Neural progenitor cell (in vitro differentiated cells): ENCODE data around the gene NLRP9. TPM values are rescaled to one million over a fixed set of nuclear protein-coding genes. Genes with fewer than 3 reads are reported as not detected.
"Not testable (repeated sequence)": the region's sequence is repeated elsewhere in the genome, so short reads cannot be mapped to it uniquely, and the experiment has no call there.

Source experiments
- DNase-seq: peaks from one replicate; pipeline ENCODE4 v3.0.0-alpha.2; 2016; ENCODE audit warnings: low spot score
- H2AFZ ChIP-seq: fragments of 200-600 bp; sonication (generic); replicated peaks from 2 replicates; pipeline ENCODE4 v1.6.1; 2016; ENCODE audit warnings: antibody characterized with exemption
- H3F3A ChIP-seq: fragments of 200-600 bp; sonication (generic); 2 replicates; pipeline ENCODE4 v1.6.1; 2016; ENCODE audit warnings: antibody characterized with exemption, low read depth
- H3K27ac ChIP-seq: fragments of 200-600 bp; sonication (generic); 2 replicates; pipeline ENCODE4 v1.5.1; 2016; ENCODE audit warnings: mild to moderate bottlenecking
- H3K27me3 ChIP-seq: fragments of 200-600 bp; sonication (generic); 2 replicates; pipeline ENCODE4 v1.6.1; 2016; ENCODE audit warnings: mild to moderate bottlenecking, moderate library complexity
- H3K36me3 ChIP-seq: fragments of 200-600 bp; sonication (generic); 2 replicates; pipeline ENCODE4 v1.5.1; 2016
- H3K4me1 ChIP-seq: fragments of 200-600 bp; sonication (generic); 2 replicates; pipeline ENCODE4 v1.6.1; 2016; ENCODE audit warnings: mixed run types
- H3K4me2 ChIP-seq: fragments of 200-600 bp; sonication (generic); 2 replicates; pipeline ENCODE4 v1.6.1; 2016
- H3K4me3 ChIP-seq: fragments of 200-600 bp; sonication (generic); 2 replicates; pipeline ENCODE4 v1.5.1; 2016
- H3K79me2 ChIP-seq: fragments of 200-600 bp; sonication (generic); 2 replicates; pipeline ENCODE4 v1.6.1; 2016; ENCODE audit warnings: low read depth
- H3K9ac ChIP-seq: fragments of 200-600 bp; sonication (generic); 2 replicates; pipeline ENCODE4 v1.6.1; 2016
- H3K9me3 ChIP-seq: fragments of 200-600 bp; sonication (generic); 2 replicates; pipeline ENCODE4 v1.5.1; 2016; ENCODE audit warnings: low read depth
- H4K20me1 ChIP-seq: fragments of 200-600 bp; sonication (generic); 2 replicates; pipeline ENCODE4 v1.6.1; 2016; ENCODE audit warnings: low read depth
- H3K27ac Mint-ChIP-seq: 3 replicates; pipeline ENCODE4 v1.8.0; 2021; ENCODE audit warnings: mixed read lengths
- H3K27me3 Mint-ChIP-seq: 2 replicates; pipeline ENCODE4 v1.8.0; 2022; ENCODE audit warnings: low read depth, mild to moderate bottlenecking, inconsistent platforms, moderate library complexity, mixed read lengths; ENCODE audit not compliant: insufficient read depth
- H3K36me3 Mint-ChIP-seq: 3 replicates; pipeline ENCODE4 v1.8.0; 2021; ENCODE audit warnings: mixed read lengths
- H3K4me1 Mint-ChIP-seq: 3 replicates; pipeline ENCODE4 v1.8.0; 2021; ENCODE audit warnings: mixed read lengths
- H3K4me3 Mint-ChIP-seq: 3 replicates; pipeline ENCODE4 v1.8.0; 2021; ENCODE audit warnings: mild to moderate bottlenecking, moderate library complexity, mixed read lengths
- H3K9me3 Mint-ChIP-seq: 3 replicates; pipeline ENCODE4 v1.8.0; 2020; ENCODE audit warnings: mixed read lengths
- EZH2 ChIP-seq: fragments of 200-600 bp; sonication (generic); IDR thresholded peaks from 2 replicates; pipeline ENCODE4 v1.6.1; 2017; ENCODE audit warnings: antibody characterized with exemption, mild to moderate bottlenecking, moderate library complexity
- EZH2phosphoT487 ChIP-seq: fragments of 200-600 bp; sonication (generic); IDR thresholded peaks from 2 replicates; pipeline ENCODE4 v1.6.1; 2017; ENCODE audit warnings: antibody characterized with exemption
- total RNA-seq: library from RNA; depleted of rRNA; stranded (reverse); fragments of >200 nt; gene quantifications from 2 replicates; pipeline ENCODE4 v1.2.3, GENCODE V29; 2015; ENCODE audit warnings: low replicate concordance
- TF ChIP-seq, protein P1 (sequence below): fragments of 200-600 bp; sonication (generic); IDR thresholded peaks from 2 replicates; pipeline ENCODE4 v1.5.1; 2017; ENCODE audit warnings: antibody characterized with exemption, mild to moderate bottlenecking

Gene NLRP9
- total RNA-seq, 1 donor from 2014 or later, result not detected

DNA sequence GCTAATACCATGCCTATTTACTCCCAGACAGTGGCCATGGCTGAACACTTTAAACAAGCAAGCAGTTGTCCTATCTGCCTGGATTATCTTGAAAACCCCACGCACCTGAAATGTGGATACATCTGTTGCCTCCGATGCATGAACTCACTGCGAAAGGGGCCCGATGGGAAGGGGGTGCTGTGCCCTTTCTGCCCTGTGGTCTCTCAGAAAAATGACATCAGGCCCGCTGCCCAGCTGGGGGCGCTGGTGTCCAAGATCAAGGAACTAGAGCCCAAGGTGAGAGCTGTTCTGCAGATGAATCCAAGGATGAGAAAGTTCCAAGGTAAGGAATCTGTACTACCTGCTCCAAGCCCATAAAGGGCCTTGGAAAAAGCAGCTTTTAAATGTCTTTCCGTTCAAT is 39.3 kb upstream of the NLRP9 start:
- H3K9me3 Mint-ChIP-seq, result peaks cover 10% of the 10 kb centered on the region
- TF ChIP-seq, protein P1, sequence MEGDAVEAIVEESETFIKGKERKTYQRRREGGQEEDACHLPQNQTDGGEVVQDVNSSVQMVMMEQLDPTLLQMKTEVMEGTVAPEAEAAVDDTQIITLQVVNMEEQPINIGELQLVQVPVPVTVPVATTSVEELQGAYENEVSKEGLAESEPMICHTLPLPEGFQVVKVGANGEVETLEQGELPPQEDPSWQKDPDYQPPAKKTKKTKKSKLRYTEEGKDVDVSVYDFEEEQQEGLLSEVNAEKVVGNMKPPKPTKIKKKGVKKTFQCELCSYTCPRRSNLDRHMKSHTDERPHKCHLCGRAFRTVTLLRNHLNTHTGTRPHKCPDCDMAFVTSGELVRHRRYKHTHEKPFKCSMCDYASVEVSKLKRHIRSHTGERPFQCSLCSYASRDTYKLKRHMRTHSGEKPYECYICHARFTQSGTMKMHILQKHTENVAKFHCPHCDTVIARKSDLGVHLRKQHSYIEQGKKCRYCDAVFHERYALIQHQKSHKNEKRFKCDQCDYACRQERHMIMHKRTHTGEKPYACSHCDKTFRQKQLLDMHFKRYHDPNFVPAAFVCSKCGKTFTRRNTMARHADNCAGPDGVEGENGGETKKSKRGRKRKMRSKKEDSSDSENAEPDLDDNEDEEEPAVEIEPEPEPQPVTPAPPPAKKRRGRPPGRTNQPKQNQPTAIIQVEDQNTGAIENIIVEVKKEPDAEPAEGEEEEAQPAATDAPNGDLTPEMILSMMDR, result no peak
- TF ChIP-seq EZH2phosphoT487 (no peak), EZH2 (no peak)
- no peaks in the 10 kb centered on the region for H3K36me3 ChIP-seq
- DNase-seq, result no peak
- no peaks in the 10 kb centered on the region for H3K4me1 Mint-ChIP-seq
- H4K20me1 ChIP-seq, result no peaks in the 10 kb centered on the region
- H3K4me3 Mint-ChIP-seq, result no peak overlapping the region
- no peaks in the 10 kb centered on the region for H3K27me3 ChIP-seq
- peaks cover 5% of the 10 kb centered on the region for H3K9me3 ChIP-seq
- H3K4me3 ChIP-seq, result no peak overlapping the region
- no peaks in the 10 kb centered on the region for H3F3A ChIP-seq
- no peaks in the 10 kb centered on the region for H3K36me3 Mint-ChIP-seq
- no peak overlapping the region for H3K9ac ChIP-seq
- no peak overlapping the region for H3K27ac ChIP-seq
- no peak overlapping the region for H2AFZ ChIP-seq
- H3K27ac Mint-ChIP-seq, result no peak overlapping the region
- no peaks in the 10 kb centered on the region for H3K4me1 ChIP-seq
- peaks cover 6% of the 10 kb centered on the region for H3K27me3 Mint-ChIP-seq
- no peak overlapping the region for H3K4me2 ChIP-seq
- no peaks in the 10 kb centered on the region for H3K79me2 ChIP-seq

DNA sequence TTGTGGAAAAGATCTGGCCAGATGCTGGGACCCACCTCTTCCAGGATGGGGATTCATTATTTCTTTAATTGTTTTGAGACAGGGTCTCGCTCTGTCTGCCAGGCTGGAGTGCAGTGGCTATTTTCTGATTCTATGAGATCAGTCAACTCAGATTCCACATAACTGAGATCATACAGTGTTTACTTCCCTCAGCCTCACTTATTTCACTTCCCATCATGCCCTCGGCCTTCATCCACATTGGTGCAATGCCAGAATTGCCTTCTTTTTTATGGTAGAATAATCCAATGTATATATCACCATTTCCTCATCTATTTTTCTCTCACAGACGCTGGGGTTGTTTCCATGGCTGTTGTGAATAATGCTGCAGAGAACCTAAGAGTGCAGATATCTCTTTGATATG is 31.4 kb upstream of the NLRP9 start:
- H3K9me3 Mint-ChIP-seq, H3K27ac Mint-ChIP-seq, H3K27me3 Mint-ChIP-seq: not testable (repeated sequence)

DNA sequence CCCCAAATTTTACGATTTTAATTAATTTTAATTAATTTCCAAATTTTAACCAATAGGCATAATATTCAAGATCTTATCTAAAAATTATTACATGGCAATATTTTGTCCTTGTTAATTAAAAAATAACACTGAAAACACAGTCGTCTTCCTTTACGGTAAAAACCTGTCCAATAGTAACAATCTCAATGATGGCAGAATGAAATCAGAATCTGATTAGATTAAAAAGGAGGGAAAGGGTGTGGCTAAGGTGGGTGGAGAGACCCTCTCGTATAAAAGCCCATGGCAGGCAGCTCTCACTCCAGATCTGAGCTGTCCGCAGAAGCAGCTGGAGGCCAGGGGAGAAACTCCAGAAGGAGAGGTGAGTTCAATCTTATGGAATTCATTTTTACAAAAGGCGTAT is 30.6 kb upstream of the NLRP9 start, which contains the start of gene RFPL4AL1:
Gene RFPL4AL1, plus strand, starts transcription at position 301 of the 400 bp plus-strand sequence. CDS start 2,687 bp downstream, outside the sequence.
- not testable (repeated sequence) for H3K4me2 ChIP-seq, H3K4me1 Mint-ChIP-seq, H3K9me3 Mint-ChIP-seq, H3K27ac ChIP-seq, H3K36me3 ChIP-seq, H3K27me3 ChIP-seq, H4K20me1 ChIP-seq, H3K27ac Mint-ChIP-seq, DNase-seq, H3K9me3 ChIP-seq, H2AFZ ChIP-seq, H3K4me1 ChIP-seq, H3K27me3 Mint-ChIP-seq, H3K4me3 ChIP-seq, H3K9ac ChIP-seq, H3F3A ChIP-seq, H3K79me2 ChIP-seq, H3K36me3 Mint-ChIP-seq, H3K4me3 Mint-ChIP-seq

More for the DNA sequence above, 31.4 kb upstream of the NLRP9 start:
- not testable (repeated sequence) for H3K36me3 ChIP-seq, H3K4me1 ChIP-seq, H3K4me3 Mint-ChIP-seq, H4K20me1 ChIP-seq, H3K9ac ChIP-seq, H3F3A ChIP-seq, H3K36me3 Mint-ChIP-seq, H3K4me2 ChIP-seq, H2AFZ ChIP-seq, H3K79me2 ChIP-seq, H3K27ac ChIP-seq, H3K27me3 ChIP-seq, H3K4me1 Mint-ChIP-seq, H3K9me3 ChIP-seq, H3K4me3 ChIP-seq, DNase-seq

DNA sequence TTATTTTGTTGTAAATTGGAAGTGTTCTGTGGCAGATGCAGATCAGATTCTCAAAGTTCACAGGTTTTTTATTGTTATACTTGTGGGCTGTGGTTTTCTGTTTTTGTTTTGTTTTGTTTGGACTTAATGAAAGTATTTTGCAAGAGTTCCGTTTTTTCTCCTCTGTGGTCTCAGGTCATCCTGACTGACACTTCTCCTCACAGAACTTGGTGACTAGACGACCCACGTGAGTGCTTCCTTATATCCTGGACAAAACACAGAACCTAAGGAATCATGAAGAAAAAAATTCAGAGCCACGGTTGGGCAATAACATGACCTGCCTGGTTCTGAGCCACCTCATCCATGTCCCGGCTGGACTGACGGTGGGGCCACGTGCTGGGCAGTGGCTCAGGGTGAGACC is 28.3 kb upstream of the NLRP9 start:
- H3F3A ChIP-seq, result no peaks in the 10 kb centered on the region
- H3K4me3 Mint-ChIP-seq, result no peak overlapping the region
- H3K4me3 ChIP-seq, result no peak overlapping the region
- no peak overlapping the region for H3K27ac ChIP-seq
- peaks cover 2% of the 10 kb centered on the region for H3K27me3 Mint-ChIP-seq
- no peak for TF ChIP-seq EZH2
- TF ChIP-seq EZH2phosphoT487, result no peak
- TF ChIP-seq, protein P1, result no peak
- no peaks in the 10 kb centered on the region for H3K27me3 ChIP-seq
- H4K20me1 ChIP-seq, result no peaks in the 10 kb centered on the region
- H3K9me3 Mint-ChIP-seq, result peaks cover 7% of the 10 kb centered on the region
- H3K36me3 Mint-ChIP-seq, result no peaks in the 10 kb centered on the region
- H3K9me3 ChIP-seq, result peaks cover 9% of the 10 kb centered on the region
- H3K9ac ChIP-seq, result no peak overlapping the region
- H3K79me2 ChIP-seq, result no peaks in the 10 kb centered on the region
- H3K4me1 ChIP-seq, result no peaks in the 10 kb centered on the region
- no peak overlapping the region for H3K4me2 ChIP-seq
- H3K4me1 Mint-ChIP-seq, result no peaks in the 10 kb centered on the region
- no peak for DNase-seq
- H3K27ac Mint-ChIP-seq, result no peak overlapping the region
- H2AFZ ChIP-seq, result no peak overlapping the region
- H3K36me3 ChIP-seq, result no peaks in the 10 kb centered on the region

DNA sequence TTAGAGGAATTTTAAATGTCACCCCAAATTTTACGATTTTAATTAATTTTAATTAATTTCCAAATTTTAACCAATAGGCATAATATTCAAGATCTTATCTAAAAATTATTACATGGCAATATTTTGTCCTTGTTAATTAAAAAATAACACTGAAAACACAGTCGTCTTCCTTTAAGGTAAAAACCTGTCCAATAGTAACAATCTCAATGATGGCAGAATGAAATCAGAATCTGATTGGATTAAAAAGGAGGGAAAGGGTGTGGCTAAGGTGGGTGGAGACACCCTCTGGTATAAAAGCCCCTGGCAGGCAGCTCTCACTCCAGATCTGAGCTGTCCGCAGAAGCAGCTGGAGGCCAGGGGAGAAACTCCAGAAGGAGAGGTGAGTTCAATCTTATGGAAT is 20.6 kb upstream of the NLRP9 start, which contains the start of gene RFPL4A:
Gene RFPL4A, plus strand, starts transcription at position 301 of the 400 bp plus-strand sequence. CDS start 2,704 bp downstream, outside the sequence.
- not testable (repeated sequence) for H3F3A ChIP-seq, H3K9me3 ChIP-seq, H3K27ac Mint-ChIP-seq, H3K4me3 ChIP-seq, H3K4me2 ChIP-seq, H3K4me1 ChIP-seq, H3K27ac ChIP-seq, DNase-seq, H3K27me3 Mint-ChIP-seq, H3K79me2 ChIP-seq, H3K9me3 Mint-ChIP-seq, H3K27me3 ChIP-seq, H4K20me1 ChIP-seq, H3K9ac ChIP-seq, H3K4me1 Mint-ChIP-seq, H3K36me3 Mint-ChIP-seq, H3K4me3 Mint-ChIP-seq, H2AFZ ChIP-seq, H3K36me3 ChIP-seq

DNA sequence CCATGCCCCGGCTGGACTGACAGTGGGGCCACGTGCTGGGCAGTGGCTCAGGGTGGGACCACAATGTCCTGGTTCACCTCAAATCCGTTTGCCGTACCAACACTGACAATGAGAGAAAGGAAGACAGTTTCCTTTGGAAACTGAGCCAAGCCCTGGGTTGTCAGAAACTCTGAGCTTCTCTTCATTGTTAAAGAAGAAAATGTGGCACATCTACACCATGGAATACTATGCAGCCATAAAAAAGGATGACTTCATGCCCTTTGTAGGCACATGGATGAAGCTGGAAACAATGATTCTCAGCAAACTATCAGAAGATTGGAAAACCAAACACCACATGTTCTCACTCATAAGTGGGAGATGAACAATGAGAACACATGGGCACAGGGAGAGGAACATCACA is 18.6 kb upstream of the NLRP9 start:
- not testable (repeated sequence) for H3K9me3 Mint-ChIP-seq, H3K4me2 ChIP-seq, H3K27me3 Mint-ChIP-seq, H2AFZ ChIP-seq, H3K9ac ChIP-seq, H3K4me1 ChIP-seq, H3K27ac Mint-ChIP-seq, H3K36me3 Mint-ChIP-seq, H3F3A ChIP-seq, H3K9me3 ChIP-seq, H3K4me3 Mint-ChIP-seq, H3K27me3 ChIP-seq, H3K4me3 ChIP-seq, DNase-seq, H3K79me2 ChIP-seq, H3K4me1 Mint-ChIP-seq, H4K20me1 ChIP-seq, H3K27ac ChIP-seq, H3K36me3 ChIP-seq
